Stimulated activated naive CD4-positive, alpha-beta T cell treated with Interleukin-2 at 50 U/mL for 16 hours (primary cell): ENCODE data around the gene CPNE9.
A peak's percentile ranks its signal among the peaks of the same experiment; 100 is the strongest.

Experiments used
- DNase-seq: peaks from one replicate; lab custom pipeline; 2025; lab: John Stamatoyannopoulos, UW

CPNE9 gene

DNA sequence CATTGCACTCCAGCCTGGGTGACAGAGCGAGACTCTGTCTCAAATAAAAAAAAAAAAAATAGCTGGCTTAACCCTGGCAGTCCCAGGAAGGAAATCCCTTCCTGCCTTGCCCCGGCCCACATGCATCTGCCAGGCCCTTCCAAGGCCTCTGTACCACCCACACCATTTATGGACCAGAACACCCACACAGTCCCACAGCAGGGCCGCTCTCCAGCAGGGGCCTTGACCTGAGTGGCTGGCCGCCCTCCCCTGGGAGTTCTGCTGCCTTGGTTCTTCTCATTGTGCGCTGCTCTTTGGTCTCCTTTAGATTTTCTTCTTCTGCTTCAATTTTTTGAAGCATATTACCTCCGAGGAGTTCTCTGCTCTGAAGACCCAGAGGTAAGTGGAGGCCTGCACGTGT lies 16.1 kb upstream of the CPNE9 start:
- DNase-seq: no peak

- no peak for DNase-seq
These were observed 14.7 kb upstream of the CPNE9 start for GRCh38 chr3:9688961-9689360.

DNA sequence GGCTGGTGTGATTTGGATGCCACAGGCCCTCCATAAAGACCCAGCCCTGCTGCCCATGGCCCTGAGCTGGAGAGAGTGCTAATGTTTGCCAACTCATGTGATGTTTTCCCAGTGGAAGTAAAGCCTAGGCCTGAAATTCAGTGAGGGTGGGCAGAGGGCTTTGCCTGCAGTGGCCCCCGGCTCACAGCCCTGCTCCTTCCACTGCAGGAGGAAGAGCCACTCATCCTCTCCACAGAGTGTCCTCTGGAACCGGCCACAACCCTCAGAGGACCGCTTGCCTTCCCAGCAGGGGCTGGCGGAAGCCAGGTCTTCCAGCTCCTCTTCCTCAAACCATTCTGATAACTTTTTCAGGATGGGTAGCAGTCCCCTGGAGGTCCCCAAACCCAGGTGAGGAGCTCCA lies 13.9 kb upstream of the CPNE9 start:
- DNase-seq: no peak

DNA sequence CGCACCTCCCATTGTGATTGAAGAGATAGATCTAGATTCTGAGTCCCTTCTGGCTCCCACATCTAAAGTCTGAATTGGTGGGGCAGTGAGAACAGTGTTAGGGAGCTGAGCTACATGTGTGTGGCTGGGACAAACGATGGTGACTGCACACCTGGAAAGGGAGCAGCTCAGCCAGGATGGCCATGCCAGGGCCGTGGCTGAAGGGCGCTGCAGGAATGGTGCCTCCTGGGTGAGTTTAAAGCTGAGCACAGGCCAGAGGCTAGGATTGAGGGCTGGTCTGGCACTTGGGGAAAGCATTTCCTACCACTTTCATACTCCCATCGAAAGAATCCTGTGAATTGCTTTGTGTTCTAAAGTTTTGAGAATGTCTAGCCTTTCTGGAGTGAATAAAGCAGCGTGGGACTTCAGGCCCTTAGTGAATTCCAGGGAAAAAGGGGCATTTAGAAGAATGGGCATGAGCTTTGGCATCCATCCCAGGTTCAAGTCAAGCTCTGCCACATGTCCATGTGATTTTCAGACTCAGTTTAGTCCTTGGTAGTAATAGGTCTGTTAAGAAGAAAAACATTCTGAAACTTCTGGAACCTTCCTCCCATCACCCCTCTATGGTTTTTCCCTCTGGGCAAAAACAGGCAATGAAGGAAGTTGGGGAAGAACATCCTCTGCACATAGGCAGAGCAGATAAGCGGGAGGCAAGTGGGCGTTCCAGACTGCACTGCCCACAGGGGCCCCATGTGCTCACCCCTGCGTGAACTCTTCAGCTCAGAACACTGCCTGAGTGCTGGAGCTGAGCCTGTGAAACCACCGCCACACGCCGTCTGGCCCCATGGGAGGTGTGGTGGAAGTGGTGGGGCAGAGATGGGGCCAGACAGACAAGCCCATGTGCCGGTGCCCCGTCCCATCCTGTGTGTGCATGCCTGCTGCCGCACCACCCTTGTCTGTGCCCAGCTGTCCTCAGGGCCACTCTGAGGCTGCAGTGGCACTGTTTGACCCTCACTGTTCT lies 12.9 kb upstream of the CPNE9 start:
- DNase-seq: no peak

- no peak for DNase-seq
These were observed 12.0 kb upstream of the CPNE9 start for GRCh38 chr3:9691636-9692035.

- DNase-seq: no peak
These were observed 11.2 kb upstream of the CPNE9 start for GRCh38 chr3:9692416-9692815.

GRCh38 chr3:9695345-9695744 lies 8.3 kb upstream of the CPNE9 start:
- DNase-seq: no peak

- DNase-seq: no peak
These were observed 7.9 kb upstream of the CPNE9 start for GRCh38 chr3:9695746-9696145.

- DNase-seq: no peak
These were observed 7.0 kb upstream of the CPNE9 start for GRCh38 chr3:9696480-9697220.

- no peak for DNase-seq
These were observed 5.7 kb upstream of the CPNE9 start for GRCh38 chr3:9697892-9698291.

DNA sequence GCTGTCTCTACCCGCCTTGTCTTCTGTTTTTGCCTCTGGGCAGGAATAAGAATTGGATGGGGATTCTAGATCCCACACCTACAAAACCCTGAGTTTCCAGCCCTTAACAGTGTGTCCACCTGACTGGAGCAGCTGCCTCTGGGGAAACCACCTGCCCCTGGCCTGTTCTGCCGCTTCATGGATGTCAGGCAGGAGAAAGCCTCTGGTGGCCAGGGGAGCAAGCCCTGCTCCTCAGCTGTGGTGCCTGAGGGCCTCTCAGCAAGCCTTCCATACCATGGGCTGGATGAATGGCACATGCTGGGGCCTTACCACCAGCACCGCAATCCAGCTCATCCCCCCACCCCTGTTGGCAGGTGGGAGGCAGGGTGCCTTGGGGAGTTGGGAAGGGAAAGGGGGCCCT lies 5.3 kb upstream of the CPNE9 start:
- no peak for DNase-seq

- DNase-seq: no peak
These were observed 3.1 kb upstream of the CPNE9 start for GRCh38 chr3:9700536-9700935.

GRCh38 chr3:9701006-9701405 lies 2.6 kb upstream of the CPNE9 start:
- DNase-seq: no peak

DNA sequence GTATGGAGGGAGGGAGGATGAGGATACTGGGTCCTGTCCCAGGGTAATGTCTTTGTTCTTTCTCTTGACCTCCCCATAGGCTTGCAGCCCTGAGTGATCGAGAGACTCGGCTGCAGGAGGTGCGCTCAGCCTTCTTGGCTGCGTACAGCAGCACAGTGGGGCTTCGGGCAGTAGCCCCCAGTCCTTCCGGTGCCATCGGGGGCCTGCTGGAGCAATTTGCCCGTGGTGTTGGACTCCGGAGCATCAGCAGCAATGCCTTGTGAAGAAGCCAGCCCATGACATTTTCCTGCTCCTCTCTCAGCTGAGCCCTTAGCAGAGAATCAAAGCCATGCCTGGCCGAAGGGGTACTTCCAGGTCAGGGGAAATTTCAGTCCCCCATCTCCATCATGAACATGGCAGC lies 1.9 kb upstream of the CPNE9 start:
- no peak for DNase-seq

DNA sequence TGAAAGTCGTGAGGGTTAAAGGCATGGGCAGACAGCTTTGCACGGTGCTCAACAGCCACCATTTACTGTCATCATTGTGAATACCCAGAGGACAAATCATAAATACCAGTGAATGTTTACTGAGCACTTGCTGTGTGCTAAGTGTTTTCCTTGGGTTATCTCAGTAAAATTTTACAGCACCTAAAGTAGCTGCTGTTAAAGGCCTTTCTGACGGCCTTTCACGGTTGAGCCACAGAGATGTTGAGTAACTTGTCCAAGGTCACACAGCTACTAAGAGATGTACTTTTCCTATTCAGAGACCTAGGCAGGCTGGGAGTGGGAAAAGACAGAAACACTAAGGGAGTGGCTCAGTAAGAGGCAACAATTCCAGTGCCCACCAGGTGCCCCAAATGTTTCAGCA lies 393 bp upstream of the CPNE9 start:
- DNase-seq: no peak

DNA sequence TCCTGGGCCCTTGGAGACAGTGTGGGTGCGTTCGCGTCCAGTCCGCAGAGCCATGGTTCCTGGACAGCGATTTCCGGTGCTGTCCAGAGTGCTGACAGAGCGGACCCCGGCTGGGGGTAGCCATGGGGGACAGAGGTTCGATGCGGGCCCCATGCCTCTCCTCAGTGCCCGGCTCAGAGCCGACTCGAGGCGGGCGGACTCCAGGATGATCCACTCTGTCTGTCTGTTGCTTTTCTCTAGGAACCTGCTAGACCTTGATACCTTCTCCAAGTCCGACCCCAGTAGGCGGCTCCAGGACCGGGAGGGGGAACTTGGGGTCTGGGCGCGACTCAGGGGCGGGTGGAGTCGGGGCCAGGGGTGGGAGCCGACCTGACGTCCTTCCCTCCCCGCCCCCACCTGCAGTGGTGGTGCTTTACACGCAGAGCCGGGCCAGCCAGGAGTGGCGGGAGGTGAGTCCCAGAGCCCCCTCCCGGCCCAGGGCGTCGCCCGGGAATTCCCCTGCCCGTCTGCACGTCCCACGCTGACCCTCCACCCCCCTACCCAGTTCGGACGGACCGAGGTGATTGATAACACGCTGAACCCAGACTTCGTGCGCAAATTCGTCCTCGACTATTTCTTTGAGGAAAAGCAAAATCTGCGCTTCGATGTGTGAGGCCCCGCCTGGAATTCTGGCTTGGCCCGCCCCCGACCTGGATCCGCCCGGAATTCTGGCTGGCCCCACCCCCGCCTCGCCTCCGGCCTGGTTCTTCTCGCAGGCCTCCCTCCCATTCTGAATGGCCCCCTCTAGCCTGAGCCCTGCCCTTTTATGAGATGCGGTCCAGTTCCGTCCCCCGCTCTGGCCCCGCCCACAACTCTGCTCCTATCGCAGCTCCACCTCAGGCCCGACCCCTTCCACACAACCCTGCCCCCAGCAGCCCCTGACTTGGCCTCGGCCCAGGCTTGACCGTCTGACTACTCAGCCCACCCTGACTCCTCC lies 1.0 kb downstream of the CPNE9 start:
- no peak for DNase-seq

DNA sequence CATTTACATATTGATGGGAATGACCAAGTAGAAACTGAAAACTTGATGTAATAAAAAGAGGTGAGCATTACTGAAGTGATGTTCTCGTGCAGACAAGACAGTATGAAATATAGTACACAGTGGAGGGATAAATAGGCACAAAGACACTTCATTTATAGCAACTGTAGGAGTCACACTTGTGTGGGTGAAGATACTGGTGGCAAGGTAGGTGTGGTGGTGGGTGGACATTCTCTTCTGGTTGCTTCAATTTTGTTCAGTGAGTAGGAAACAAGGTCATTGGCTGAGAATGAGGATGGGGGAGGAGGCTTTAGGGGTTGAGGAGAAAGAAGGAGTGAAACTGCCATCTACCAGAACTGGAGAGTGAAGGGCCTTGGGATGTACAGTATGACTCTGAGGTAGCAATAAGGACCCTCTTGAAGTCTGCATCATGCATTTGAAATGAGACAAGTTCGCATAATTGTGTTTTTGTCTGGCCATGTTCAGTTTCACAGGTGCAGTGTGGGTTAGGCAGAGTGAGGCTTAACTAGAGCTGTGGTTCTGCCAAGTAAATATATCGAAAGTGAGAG lies 6.6 kb downstream of the CPNE9 start:
- DNase-seq: no peak

- DNase-seq: no peak
These were observed 8.8 kb downstream of the CPNE9 start for GRCh38 chr3:9712415-9712814.

DNA sequence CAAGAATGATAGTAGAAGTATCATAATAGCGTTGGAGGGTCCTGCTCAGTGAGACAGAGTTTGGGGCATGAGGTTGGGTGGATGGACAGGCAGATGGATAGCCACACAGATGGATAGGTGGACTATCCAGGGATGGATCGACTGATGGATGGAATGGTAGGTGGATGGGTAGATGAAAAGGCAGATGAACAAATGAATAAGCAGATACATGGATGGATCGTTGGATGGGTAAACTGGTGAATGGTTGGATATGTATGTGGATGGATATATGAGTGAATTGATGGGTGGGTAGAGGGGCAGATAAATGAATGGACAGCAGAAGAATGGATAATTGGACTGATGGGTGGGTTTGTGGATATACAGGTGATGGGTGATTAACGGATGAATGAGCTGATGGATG lies 9.5 kb downstream of the CPNE9 start:
- DNase-seq: no peak

GRCh38 chr3:9715136-9715535 lies 11.5 kb downstream of the CPNE9 start:
- no peak for DNase-seq

GRCh38 chr3:9715764-9716437 lies 12.3 kb downstream of the CPNE9 start:
- DNase-seq: peak; percentile 25
